ENCODE measurements around the gene SRR.
"Not testable (repeated sequence)": the region's sequence is repeated elsewhere in the genome, so short reads cannot be mapped to it uniquely, and the experiment has no call there.

SRR gene

GRCh38 chr17:2302778-2303203, 959 bp upstream of the SRR start:
- H3K4me3 ChIP-seq (ENCODE audit: low read depth, low read length) = peak overlapping the region; percentile 81
- no peak for DNase-seq (ENCODE audit: low read depth)
- TF ChIP-seq MYC (IDR thresholded peaks at IDR 0.05; ENCODE audit: low read depth, low read length) (no peak), POLR2A (IDR thresholded peaks at IDR 0.05; ENCODE audit: extremely low read depth, insufficient read length) (no peak), MAX (IDR thresholded peaks at IDR 0.05; ENCODE audit: low read depth, low read length) (no peak)
- TF ChIP-seq, protein P1, sequence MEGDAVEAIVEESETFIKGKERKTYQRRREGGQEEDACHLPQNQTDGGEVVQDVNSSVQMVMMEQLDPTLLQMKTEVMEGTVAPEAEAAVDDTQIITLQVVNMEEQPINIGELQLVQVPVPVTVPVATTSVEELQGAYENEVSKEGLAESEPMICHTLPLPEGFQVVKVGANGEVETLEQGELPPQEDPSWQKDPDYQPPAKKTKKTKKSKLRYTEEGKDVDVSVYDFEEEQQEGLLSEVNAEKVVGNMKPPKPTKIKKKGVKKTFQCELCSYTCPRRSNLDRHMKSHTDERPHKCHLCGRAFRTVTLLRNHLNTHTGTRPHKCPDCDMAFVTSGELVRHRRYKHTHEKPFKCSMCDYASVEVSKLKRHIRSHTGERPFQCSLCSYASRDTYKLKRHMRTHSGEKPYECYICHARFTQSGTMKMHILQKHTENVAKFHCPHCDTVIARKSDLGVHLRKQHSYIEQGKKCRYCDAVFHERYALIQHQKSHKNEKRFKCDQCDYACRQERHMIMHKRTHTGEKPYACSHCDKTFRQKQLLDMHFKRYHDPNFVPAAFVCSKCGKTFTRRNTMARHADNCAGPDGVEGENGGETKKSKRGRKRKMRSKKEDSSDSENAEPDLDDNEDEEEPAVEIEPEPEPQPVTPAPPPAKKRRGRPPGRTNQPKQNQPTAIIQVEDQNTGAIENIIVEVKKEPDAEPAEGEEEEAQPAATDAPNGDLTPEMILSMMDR (IDR thresholded peaks at IDR 0.05; ENCODE audit: low read depth, low read length) = no peak

DNA sequence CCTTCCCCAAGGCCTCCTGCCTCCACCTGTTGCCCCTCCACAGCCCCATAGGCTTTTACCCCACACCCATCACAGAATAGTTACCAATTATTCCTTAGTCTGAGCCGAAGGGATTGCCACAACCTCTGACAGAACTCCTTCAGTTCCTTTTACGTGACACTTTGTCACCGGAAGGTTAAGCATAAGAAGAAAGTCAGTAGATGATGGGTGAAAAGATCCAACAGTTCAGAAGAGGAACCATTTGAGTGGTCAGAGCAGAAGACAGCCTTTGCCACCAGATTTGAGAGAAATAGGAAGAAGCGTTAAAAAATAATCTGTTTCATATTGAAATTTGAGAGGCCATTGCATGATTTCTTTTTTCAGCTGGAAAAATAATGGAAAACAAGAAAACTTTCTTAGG, 1.2 kb downstream of the SRR start:
- DNase-seq (ENCODE audit: low read depth) = no peak
- TF ChIP-seq MAX (IDR thresholded peaks at IDR 0.05; ENCODE audit: low read depth, low read length) (no peak), MYC (IDR thresholded peaks at IDR 0.05; ENCODE audit: low read depth, low read length) (no peak), POLR2A (IDR thresholded peaks at IDR 0.05; ENCODE audit: extremely low read depth, insufficient read length) (no peak)
- TF ChIP-seq, protein P1 (IDR thresholded peaks at IDR 0.05; ENCODE audit: low read depth, low read length) = no peak
- no peak overlapping the region for H3K4me3 ChIP-seq (ENCODE audit: low read depth, low read length)

DNA sequence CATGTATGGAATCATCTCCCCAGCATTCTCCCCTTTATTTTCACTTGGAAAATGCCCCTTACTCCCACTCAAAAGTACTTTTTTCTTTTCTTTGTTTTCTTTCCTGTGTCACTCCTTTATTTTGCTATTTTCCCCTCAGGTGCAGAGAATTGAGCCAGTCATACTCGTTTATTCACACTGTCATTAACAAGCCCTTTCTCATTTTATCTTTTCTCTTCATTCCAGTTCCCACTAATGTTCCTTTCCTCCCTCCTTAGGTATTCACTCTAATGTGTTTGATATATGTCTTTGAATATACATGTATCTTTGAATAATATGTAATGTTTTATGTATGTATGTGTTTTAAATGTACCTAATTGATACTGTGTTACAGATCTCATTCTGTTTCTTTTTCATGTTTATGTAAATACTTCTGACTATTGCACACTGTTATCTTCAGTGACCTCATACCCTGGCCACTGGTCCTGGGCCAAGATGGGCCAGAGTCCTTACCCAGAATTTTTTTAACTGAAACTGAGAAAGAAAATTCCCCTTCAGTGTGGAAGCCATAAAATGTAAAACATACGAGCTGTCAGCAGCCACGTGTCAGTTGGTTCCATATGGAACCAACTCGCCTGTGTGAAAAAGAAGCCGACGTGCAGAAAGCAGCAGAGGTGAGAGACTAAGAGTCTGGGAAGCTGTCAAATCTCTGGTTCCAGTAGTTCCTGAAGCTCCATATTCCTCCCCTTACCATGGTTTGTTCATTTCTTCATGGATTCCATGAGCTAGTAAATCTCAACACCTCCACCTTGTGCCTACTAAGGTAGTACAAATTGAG, 5.8 kb downstream of the SRR start:
- no peak for TF ChIP-seq MAX (IDR thresholded peaks at IDR 0.05; ENCODE audit: low read depth, low read length)
- no peak for TF ChIP-seq MYC (IDR thresholded peaks at IDR 0.05; ENCODE audit: low read depth, low read length)
- TF ChIP-seq, protein P1 (IDR thresholded peaks at IDR 0.05; ENCODE audit: low read depth, low read length) = no peak
- TF ChIP-seq POLR2A (IDR thresholded peaks at IDR 0.05; ENCODE audit: extremely low read depth, insufficient read length) = no peak
- no peak overlapping the region for H3K4me3 ChIP-seq (ENCODE audit: low read depth, low read length)
- DNase-seq (ENCODE audit: low read depth) = no peak

DNA sequence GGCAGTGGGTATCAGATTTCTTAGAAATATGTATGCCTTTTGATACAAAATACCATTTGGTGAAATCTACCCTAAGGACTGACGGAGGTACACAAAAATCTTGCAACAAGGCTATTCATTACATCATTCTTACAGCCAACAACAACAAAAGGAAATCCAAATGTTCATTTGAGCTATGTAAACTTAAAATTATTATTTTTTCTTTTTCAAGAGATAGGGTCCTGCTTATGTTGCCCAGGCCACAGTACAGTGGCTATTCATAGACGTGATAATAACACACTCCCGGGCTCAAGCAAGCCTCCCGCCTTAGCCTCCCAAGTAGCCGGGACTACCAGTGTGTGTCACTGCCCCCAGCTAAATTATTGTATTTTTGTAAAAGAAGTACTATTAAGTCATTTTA, 9.0 kb downstream of the SRR start:
- H3K4me3 ChIP-seq (ENCODE audit: low read depth, low read length) = no peak overlapping the region
- TF ChIP-seq MAX (IDR thresholded peaks at IDR 0.05; ENCODE audit: low read depth, low read length) = no peak
- no peak for TF ChIP-seq MYC (IDR thresholded peaks at IDR 0.05; ENCODE audit: low read depth, low read length)
- TF ChIP-seq, protein P1 (IDR thresholded peaks at IDR 0.05; ENCODE audit: low read depth, low read length) = no peak
- no peak for TF ChIP-seq POLR2A (IDR thresholded peaks at IDR 0.05; ENCODE audit: extremely low read depth, insufficient read length)
- no peak for DNase-seq (ENCODE audit: low read depth)

- H3K4me3 ChIP-seq (ENCODE audit: low read depth, low read length); DNase-seq (ENCODE audit: low read depth): not testable (repeated sequence)
Measured at GRCh38 chr17:2316916-2317205, 13.1 kb downstream of the SRR start.

- TF ChIP-seq, protein P1 (IDR thresholded peaks at IDR 0.05; ENCODE audit: low read depth, low read length) = no peak
- TF ChIP-seq MYC (IDR thresholded peaks at IDR 0.05; ENCODE audit: low read depth, low read length) = no peak
- no peak for TF ChIP-seq MAX (IDR thresholded peaks at IDR 0.05; ENCODE audit: low read depth, low read length)
- no peak for TF ChIP-seq POLR2A (IDR thresholded peaks at IDR 0.05; ENCODE audit: extremely low read depth, insufficient read length)
- no peak overlapping the region for H3K4me3 ChIP-seq (ENCODE audit: low read depth, low read length)
- no peak for DNase-seq (ENCODE audit: low read depth)
Measured at GRCh38 chr17:2317796-2318195, 14.0 kb downstream of the SRR start.

Measured in NB4 (cell line).